HG03060 (cell line): Measurements from ENCODE around the gene GLDC.

Source experiments
- ATAC-seq: cut with Tn5 transposase; IDR thresholded peaks from one replicate; pipeline ENCODE4 v1.9.1; 2021; ENCODE audit warnings: low read depth, moderate number of reproducible peaks; ENCODE audit not compliant: unreplicated experiment

GLDC gene

GRCh38 chr9:6525326-6526045 lies 120.0 kb downstream of the GLDC start:
- ATAC-seq, result no peak

GRCh38 chr9:6522263-6522662 lies 123.3 kb downstream of the GLDC start:
- no peak for ATAC-seq

GRCh38 chr9:6512085-6512657 lies 133.4 kb downstream of the GLDC start:
- ATAC-seq, result no peak

- no peak for ATAC-seq
Measured at GRCh38 chr9:6506571-6506970, 139.0 kb downstream of the GLDC start.

- ATAC-seq, result no peak
Measured at GRCh38 chr9:6502399-6502798, 143.1 kb downstream of the GLDC start.

- no peak for ATAC-seq
Measured at GRCh38 chr9:6501526-6502210, 143.9 kb downstream of the GLDC start.

GRCh38 chr9:6498982-6499381 lies 146.5 kb downstream of the GLDC start:
- no peak for ATAC-seq

- ATAC-seq, result no peak
Measured at GRCh38 chr9:6495466-6495865, 150.1 kb downstream of the GLDC start.

- no peak for ATAC-seq
Measured at GRCh38 chr9:6490863-6491262, 154.7 kb downstream of the GLDC start.

GRCh38 chr9:6489099-6489498 lies 156.4 kb downstream of the GLDC start:
- ATAC-seq, result no peak

- ATAC-seq, result no peak
Measured at GRCh38 chr9:6488395-6488794, 157.1 kb downstream of the GLDC start.

GRCh38 chr9:6484210-6484609 lies 161.3 kb downstream of the GLDC start:
- no peak for ATAC-seq
